Lung (tissue), 12 donors: ENCODE results near the gene UCMA. TPM values are rescaled to one million over a fixed set of nuclear protein-coding genes. Genes with fewer than 3 reads are reported as not detected.

Source experiments
- ATAC-seq: fragments of 200-7000 bp; cut with Tn5 transposase; one replicate; pipeline ENCODE4 v1.9.1; 2020; ENCODE audit warnings: moderate number of reproducible peaks; ENCODE audit not compliant: insufficient read depth, low FRiP score
- DNase-seq, 3 donors: peaks; one replicate each; pipeline ENCODE4 v3.0.0-alpha.2; 2013 to 2017
- H3K27ac ChIP-seq, 2 donors: one replicate each; pipeline ENCODE4 v1.5.1; 2013; ENCODE audit warnings: mild to moderate bottlenecking in 2 of 2, moderate library complexity in 2 of 2, control low read depth in 1 of 2, inconsistent platforms in 1 of 2, low read depth in 1 of 2, low read length in 1 of 2
- H3K27me3 ChIP-seq, 3 donors: one replicate each; pipeline ENCODE4 v1.5.1; 2013; ENCODE audit warnings: low read length in 2 of 3; ENCODE audit not compliant: control insufficient read depth in 3 of 3, insufficient read depth in 3 of 3
- H3K36me3 ChIP-seq, 4 donors: one replicate each; pipeline ENCODE4 v1.5.1; 2013; ENCODE audit warnings: low read length in 4 of 4, mild to moderate bottlenecking in 1 of 4, moderate library complexity in 1 of 4; ENCODE audit not compliant: control insufficient read depth in 4 of 4, insufficient read depth in 4 of 4
- H3K4me1 ChIP-seq, 5 donors: one replicate each; pipeline ENCODE4 v1.5.1; 2013; ENCODE audit warnings: low read length in 5 of 5, mild to moderate bottlenecking in 2 of 5, moderate library complexity in 1 of 5; ENCODE audit not compliant: control insufficient read depth in 5 of 5, insufficient read depth in 5 of 5
- H3K4me3 ChIP-seq: one replicate; pipeline ENCODE4 v1.5.1; 2013; ENCODE audit warnings: mild to moderate bottlenecking, control low read depth, moderate library complexity
- H3K9ac ChIP-seq, 2 donors: one replicate each; pipeline ENCODE4 v1.5.1; 2013; ENCODE audit warnings: low read length in 2 of 2, control low read depth in 1 of 2; ENCODE audit not compliant: insufficient read depth in 1 of 2
- H3K9me3 ChIP-seq, 4 donors: one replicate each; pipeline ENCODE4 v1.5.1; 2013; ENCODE audit warnings: low read length in 3 of 4, mild to moderate bottlenecking in 1 of 4, moderate library complexity in 1 of 4; ENCODE audit not compliant: control insufficient read depth in 4 of 4, insufficient read depth in 3 of 4
- WGBS, 2 donors: extraction: QIAGEN DNeasy Blood & Tissue Kit; methylation state at CpG; one replicate each; pipeline ENCODE4 v1.1.7; 2013; 5-methylcytosine and 5-hydroxymethylcytosine counted together
- polyA plus RNA-seq, 2 donors: library from polyadenylated mRNA; stranded (reverse); fragments of 200-250 nt; gene quantifications; one replicate each; pipeline ENCODE4 v1.2.1, GENCODE V29; 2013
- total RNA-seq, 2 donors: library from RNA; depleted of rRNA in 1 of 2; stranded (reverse); fragments of >200 nt in 1 of 2; gene quantifications; one replicate each; pipeline ENCODE4 v1.2.1, GENCODE V29; 2014 to 2021
- TF ChIP-seq, protein P1 (sequence below): IDR thresholded peaks from 2 replicates; pipeline ENCODE4 v1.5.1; 2012; ENCODE audit warnings: mild to moderate bottlenecking; ENCODE audit errors: control extremely low read depth, extremely low read depth
- donor health status: control.
- donor health status: control.
- donor health status: Bipolar disorder and iron deficiency.
- donor health status: healthy.
- donor health status: DM: yes; HTN: yes; CAD: no.

UCMA gene
- total and polyA plus RNA-seq, 4 donors = 0.91 TPM; not detected in 3

DNA sequence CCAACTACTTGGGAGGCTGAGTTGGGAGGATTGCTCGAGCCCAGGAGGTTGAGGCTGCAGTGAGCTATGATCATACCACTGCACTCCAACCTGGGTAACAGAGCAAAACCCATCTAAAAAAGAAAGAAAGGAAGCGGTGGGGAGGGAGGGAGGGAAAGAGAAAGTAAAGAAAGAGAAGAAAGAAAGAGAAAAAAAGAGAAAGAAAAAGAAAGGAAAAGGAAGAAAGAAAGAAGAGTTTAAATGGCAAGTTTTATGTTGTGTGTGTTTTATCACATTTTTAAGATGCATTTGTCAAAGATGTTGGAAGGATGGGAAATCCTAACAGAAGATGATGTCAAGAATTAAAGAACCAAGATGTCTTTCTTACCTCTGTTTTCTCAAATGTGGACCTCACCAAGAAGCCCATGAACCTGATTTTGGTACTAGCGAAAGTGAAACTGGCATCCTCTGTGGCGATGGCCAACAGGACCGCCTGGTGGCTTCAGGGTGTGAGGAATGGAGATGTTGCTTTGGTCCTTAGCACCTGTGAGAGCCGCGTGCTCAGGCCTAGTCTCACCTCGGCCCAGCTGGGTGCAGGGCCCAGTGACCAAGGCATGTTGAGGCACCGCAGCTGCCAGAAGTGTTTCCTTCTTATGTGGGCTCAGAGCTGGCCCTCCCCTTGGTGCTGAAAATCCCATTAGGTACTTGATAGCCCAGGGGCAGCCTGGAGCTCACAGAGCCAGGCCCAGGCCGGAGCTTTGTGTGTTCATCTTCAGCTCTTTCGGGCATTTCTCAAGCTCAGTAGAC is 9.8 kb downstream of the UCMA start:
- no peak overlapping the region for H3K4me3 ChIP-seq
- ATAC-seq = no peak
- H3K36me3 ChIP-seq = no peaks in the 10 kb centered on the region
- H3K27me3 ChIP-seq = no peaks in the 10 kb centered on the region
- DNase-seq = no peak
- H3K9me3 ChIP-seq = peaks cover 0 to 5% (median 0%) of the 10 kb centered on the region in 4 donors
- TF ChIP-seq, protein P1, sequence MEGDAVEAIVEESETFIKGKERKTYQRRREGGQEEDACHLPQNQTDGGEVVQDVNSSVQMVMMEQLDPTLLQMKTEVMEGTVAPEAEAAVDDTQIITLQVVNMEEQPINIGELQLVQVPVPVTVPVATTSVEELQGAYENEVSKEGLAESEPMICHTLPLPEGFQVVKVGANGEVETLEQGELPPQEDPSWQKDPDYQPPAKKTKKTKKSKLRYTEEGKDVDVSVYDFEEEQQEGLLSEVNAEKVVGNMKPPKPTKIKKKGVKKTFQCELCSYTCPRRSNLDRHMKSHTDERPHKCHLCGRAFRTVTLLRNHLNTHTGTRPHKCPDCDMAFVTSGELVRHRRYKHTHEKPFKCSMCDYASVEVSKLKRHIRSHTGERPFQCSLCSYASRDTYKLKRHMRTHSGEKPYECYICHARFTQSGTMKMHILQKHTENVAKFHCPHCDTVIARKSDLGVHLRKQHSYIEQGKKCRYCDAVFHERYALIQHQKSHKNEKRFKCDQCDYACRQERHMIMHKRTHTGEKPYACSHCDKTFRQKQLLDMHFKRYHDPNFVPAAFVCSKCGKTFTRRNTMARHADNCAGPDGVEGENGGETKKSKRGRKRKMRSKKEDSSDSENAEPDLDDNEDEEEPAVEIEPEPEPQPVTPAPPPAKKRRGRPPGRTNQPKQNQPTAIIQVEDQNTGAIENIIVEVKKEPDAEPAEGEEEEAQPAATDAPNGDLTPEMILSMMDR = no peak
- H3K27ac ChIP-seq = no peak overlapping the region
- WGBS, 2 donors = 82 to 90% methylated on average over 11 of the region's 11 CpGs
- H3K4me1 ChIP-seq = no peaks in the 10 kb centered on the region
- H3K9ac ChIP-seq = no peak overlapping the region

DNA sequence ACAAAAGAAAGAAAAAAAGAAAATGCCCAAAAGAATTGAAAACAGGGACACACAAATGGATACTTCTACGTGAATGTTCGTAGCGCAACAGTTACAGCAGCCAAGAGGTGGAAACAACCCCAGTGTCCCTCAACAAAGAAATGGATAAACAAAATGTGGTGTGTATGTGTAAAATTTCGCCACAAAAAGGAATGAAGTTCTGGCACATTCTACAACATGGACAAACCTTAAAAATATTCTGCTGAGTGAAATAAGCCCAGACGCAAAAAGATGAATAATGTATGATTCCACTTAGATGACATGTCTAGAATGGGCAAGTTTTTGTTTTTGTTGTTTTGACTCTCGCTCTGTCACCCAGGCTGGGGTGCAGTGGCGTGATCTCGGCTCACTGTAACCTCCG is 10.9 kb downstream of the UCMA start:
- peaks cover 0 to 5% (median 0%) of the 10 kb centered on the region in 4 donors for H3K9me3 ChIP-seq
- 88 to 93% methylated on average over 9 of the region's 9 CpGs for WGBS, 2 donors
- no peaks in the 10 kb centered on the region for H3K27me3 ChIP-seq
- no peak overlapping the region for H3K27ac ChIP-seq
- H3K4me1 ChIP-seq = no peaks in the 10 kb centered on the region
- DNase-seq (no peak), ATAC-seq (no peak)
- no peak overlapping the region for H3K9ac ChIP-seq
- H3K4me3 ChIP-seq = no peak overlapping the region
- TF ChIP-seq, protein P1 = no peak
- no peaks in the 10 kb centered on the region for H3K36me3 ChIP-seq

DNA sequence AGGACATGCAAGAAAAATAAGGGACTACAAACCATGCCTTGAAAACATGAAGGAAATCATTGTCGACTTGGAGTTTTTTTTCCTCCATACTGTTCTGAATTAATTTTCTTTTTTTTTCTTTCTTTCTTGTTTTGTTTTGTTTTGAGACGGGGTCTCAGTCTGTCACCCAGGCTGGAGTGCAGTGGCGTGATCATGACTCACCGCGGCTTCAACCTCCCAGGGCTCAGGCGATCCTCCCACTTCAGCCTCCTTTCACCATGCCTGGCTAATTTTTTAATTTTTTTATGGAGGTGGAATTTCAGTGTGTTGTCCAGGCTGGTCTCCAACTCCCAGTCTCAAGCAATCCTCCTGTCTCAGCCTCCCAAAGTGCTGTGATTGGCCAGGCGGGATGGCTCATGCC is 11.6 kb downstream of the UCMA start:
- Histone ChIP-seq H3K4me3 (no peak overlapping the region), H3K27ac (no peak overlapping the region), H3K36me3 (no peaks in the 10 kb centered on the region), H3K27me3 (no peaks in the 10 kb centered on the region), H3K9ac (no peak overlapping the region), H3K4me1 (no peaks in the 10 kb centered on the region), H3K9me3 (peaks cover 0 to 5% (median 0%) of the 10 kb centered on the region in 4 donors)
- ATAC-seq (no peak), DNase-seq (no peak)
- TF ChIP-seq, protein P1 = no peak
- WGBS, 2 donors = 95 to 96% methylated on average over 7 of the region's 7 CpGs
